NCI-H446 treated with DMSO at 0.1 percent for 48 hours (cell line): ENCODE data around the gene CYP2W1.

Experiments
- DNase-seq: peaks from one replicate; lab custom pipeline; 2025; lab: John Stamatoyannopoulos, UW

The CYP2W1 gene

DNA sequence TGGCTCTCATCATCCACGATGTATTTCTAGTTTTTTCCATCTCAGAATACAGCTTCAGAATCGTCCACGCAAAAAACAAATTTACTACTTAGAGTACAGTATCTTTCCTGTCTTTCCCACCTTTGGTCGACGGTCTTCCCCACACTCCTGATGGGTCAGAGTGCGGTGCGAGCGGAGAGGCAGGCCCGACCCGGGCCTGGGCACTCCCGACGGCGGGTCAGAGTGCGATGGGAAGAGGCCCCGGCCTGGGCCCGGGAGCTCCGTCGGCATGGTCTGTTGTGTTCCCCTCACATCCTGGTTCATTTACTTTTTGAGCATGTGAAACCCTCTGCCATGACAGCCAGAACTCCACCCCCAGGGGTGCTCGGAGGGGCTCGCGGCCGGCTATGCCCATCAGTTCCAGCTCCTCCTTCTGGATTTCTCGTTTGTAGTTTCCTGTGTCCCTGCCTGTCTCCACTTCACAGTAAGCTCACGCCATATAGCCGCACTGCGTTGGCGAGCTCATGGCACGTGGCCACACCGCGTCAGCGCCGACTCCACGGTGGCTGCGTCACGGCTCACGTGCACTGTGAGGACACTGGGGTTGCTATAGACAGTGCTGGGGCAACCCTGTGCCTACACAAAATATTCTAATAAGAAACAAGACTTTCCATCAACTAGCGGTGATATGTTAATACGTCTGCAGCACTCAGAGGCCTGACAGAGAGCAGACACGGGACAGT lies 15.5 kb upstream of the CYP2W1 start:
- no peak for DNase-seq

DNA sequence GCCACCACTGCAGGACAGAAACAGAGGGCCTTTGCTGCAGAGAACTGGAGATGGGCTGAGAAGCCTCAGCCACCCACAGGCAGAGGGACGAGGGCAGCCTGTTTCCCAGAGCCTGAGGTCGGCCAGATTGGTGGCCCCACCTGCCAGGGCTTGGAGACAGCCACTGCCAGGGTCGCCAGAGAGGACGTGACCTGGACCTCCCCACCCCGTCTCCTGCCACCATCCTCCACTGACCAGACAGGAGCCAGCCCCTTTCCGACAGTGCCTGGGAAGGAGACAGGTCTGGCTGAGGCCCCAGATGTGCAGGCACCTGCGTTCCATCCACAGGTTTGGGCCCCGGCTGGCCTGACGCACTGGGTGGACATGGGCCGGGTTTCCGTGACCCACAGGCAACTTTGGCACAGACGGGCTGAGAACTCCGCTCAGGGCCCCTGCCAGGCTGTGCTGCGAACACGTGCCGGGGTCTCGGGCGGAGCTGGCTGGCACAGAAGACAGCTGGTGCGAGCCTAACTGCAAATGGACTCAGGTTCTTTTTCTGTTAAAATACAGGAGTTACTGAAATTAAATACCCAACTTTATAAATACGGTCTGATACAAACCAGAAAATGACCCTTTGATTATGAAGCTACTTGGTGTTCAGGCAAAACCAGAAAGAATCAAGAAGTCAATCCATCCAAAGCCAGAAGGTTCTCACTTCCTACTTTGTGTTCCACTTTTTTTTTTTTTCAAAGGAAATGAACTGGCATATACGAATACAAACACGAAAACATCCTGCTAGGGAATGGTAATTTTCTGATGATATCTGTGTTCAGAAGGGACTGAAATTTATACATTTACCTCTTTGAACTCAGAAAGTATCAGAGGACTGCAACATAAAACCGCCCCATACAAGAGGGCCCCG lies 14.5 kb upstream of the CYP2W1 start:
- no peak for DNase-seq

DNA sequence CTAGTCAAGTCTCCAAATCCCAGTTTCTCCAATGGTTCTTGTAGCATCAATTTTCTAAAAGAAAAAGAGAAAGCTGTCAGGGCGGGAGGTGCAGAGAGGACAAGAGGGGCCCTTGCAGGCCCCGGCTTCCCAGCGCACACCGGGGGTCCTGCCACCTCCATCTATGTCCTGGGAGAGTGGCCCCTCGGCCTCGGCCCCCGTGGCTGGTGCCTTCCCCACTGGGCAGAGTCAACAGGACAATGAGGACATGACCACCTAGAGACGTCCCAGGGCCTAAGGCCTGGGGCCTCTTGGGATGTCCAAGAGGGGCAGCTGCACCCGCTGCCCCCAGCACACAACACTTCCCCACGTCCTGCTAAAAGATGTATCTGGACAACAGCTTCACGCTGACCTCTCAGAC lies 13.6 kb upstream of the CYP2W1 start:
- no peak for DNase-seq

DNA sequence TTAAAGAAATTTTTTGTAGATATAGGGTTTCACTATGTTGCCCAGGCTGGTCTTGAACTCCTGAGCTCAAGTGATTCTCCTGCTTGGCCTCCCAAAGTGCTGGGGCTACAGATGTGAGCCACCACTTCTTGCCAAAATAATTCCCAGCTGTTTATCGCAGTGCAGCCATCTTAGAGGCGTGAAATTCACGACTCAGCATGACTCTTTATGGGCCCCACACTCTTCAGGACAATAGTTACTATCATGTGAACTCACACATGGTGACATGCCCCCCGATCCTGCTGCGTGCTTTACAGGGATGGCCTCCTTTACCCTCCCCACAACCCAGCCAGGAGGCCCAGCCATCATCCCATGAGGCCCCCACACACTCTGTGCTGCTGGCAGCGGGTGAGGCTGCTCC lies 12.2 kb upstream of the CYP2W1 start:
- no peak for DNase-seq

DNA sequence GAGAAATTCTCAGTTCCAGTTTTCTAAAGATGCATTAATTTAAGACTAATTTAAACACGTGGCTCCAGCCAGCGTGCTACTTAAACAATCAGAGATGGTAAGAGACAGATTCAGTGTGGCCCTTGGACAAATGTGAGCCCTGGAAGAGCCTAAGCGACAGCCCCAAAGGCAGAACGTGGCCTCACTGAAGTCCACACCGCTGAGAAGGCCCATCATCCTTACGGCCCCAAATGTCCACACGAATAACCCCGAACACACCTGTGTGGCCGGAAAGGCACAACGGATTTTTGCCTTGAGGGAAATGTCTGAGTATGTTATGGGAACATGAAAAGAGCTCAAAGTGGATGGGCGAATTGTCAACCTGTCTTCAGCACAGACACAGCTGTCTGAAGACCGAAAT lies 10.9 kb upstream of the CYP2W1 start:
- DNase-seq, result no peak

DNA sequence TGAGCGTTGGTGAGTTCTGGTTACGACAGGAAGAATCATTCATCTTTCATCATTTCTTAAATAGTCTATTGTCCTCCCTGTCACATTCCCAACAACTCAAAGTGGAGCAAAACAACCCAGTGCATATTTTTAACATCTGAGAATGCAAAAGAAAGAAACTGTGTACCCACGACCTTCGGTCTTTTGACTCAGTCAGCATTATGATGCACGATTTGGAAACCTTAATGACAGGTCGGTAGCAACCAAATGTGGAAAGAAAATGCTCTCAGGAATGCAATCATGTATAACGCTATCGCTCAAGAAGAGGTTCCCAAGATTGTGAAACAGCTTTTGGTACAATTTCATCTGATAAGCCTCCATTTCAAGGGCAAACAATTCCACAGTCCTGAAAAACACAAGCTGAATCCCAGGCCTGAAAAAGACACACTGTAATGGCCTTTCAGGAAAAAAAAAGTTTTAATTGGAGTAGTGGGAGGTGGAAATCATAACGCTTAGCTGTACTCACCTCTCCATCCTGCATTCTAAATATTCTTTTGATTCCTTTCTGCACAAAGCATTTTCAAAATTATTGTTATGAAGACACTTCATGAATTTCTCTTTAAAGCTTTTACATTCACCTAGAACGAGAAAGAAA lies 10.2 kb upstream of the CYP2W1 start:
- DNase-seq, result no peak

DNA sequence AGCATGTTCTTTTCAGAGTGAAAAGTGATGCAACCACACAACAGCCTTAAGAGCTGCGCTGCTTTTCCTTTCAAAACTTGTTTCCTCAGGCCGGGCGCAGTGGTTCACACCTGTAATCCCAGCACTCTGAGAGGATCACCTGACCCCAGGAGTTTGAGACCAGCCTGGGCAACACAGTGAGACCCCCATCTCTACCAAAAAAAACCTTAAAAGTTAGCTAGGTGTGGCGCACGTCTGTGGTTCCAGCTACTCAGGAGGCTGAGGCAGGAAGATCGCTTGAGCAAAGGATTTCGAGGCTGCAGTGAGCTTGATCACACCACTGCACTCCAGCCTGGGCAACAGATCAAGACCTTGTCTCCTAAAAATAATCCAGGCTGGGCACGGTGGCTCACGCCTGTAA lies 9.7 kb upstream of the CYP2W1 start:
- DNase-seq, result no peak

DNA sequence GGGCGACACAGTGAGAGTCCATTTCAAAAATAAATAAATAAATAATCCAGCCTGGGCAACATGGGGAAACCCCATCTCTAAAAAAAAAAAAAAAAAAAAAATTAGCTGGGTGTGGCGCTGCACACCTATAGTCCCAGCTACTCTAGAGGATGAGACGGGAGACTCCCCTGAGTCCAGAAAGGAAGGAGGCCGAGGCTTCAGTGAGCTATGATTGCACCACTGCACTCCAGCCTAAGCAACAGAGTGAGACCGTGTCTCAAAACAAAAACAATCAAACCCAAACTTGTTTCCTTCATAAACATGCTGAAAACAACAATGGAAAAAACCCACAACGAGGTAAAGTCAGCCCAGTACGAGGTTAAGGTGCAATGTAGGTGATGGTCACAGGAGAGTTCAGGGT lies 8.8 kb upstream of the CYP2W1 start:
- DNase-seq, result no peak

DNA sequence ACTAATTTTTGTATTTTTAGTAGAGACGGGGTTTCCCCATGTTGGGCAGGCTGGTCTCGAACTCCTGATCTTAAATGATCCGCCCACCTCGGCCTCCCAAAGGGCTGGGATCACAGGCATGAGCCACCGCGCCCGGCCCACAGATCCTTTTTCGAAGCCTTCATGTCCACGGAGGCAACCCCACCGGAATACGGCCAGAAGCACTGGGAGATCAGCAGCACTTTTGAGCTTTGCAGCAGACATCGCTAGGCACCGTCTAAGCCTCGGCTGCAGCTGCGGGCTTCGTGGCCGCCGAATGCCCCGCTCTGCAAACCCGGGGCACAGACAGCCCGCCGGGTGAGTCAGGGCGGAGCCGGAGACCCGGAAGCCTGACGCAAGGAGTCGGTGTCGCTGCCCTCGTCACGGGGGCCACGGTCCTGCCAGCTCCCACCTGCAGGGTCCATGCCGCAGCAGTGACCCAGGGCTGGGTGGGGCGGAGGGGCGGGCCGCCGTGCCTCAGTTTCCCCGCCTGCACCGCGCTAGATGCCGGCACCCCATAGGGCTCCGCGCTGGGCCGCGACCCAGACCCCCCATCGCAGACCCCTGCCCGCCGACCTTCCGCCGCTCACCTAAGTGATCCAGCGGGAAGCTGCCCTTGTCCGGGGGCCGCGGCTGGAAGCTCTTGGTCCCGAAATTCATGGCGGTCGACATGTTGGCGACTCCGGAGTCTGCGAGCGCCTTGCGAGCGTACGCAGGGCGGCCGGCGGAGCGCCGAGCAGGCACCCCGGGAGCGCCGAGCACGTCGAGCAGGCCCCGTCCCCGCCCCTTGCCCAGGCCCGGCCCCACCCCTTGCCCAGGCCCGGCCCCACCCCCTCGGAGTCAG lies 7.9 kb upstream of the CYP2W1 start, which contains the start of gene COX19:
TSS of gene COX19 (minus strand) at position 730 of the 862 bp plus-strand sequence. CDS start at position 690, 40 bp downstream.
- peak; percentile 70 for DNase-seq

DNA sequence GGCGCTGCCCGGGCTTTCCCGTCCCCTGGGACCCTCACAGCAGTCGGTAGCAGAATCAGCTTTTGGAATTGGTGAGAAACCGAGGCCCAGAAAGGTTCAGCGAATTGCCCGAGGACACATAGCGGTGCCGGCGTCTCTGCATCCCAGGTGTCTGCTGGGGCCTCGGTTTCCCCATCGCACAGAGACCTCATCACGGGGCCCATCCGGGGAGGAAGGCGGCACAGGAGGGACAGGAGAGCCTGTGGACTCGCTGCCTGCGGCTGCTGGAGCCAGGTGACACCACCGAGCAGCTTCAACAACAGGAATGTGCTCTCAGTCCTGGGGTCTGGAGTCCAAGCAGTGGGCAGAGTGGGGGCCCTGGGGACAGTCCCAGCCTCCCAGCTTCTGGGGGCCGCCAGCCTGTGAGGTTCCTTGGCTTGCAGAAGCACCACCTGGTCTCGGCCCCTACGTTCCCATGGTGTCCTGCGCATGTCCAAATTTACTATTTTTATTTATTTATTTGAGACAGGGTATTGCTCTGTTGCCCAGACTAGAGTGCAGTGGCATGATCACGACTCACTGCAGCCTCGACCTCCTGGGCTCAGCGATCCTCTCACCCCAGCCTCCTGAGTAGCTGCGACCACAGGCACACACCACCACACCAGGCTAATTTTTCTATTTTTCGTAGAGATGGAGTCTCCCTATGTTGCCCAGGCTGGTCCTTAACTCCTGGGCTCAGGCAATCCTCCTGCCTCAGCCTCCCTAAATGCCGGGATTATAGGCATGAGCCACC lies 7.1 kb upstream of the CYP2W1 start:
- no peak for DNase-seq

DNA sequence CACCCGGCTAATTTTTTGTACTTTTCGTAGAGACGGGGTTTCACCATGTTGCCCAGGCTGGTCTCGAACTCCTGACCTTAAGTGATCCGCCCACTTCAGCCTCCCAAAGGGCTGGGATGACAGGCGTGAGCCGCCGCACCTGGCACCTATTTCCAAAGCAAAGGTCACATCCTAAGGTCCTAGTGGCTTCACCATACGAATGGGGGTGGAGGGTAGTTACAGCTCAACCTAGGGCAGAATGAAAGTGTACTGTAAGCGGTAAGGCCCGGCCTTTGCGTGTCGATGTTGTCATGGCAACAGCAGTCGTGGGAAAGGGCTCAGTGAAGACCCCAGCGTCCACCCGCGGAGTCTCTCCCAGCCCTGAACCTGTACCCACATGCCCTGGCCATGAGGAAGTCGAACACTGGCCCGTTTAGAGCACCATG lies 6.1 kb upstream of the CYP2W1 start:
- no peak for DNase-seq

DNA sequence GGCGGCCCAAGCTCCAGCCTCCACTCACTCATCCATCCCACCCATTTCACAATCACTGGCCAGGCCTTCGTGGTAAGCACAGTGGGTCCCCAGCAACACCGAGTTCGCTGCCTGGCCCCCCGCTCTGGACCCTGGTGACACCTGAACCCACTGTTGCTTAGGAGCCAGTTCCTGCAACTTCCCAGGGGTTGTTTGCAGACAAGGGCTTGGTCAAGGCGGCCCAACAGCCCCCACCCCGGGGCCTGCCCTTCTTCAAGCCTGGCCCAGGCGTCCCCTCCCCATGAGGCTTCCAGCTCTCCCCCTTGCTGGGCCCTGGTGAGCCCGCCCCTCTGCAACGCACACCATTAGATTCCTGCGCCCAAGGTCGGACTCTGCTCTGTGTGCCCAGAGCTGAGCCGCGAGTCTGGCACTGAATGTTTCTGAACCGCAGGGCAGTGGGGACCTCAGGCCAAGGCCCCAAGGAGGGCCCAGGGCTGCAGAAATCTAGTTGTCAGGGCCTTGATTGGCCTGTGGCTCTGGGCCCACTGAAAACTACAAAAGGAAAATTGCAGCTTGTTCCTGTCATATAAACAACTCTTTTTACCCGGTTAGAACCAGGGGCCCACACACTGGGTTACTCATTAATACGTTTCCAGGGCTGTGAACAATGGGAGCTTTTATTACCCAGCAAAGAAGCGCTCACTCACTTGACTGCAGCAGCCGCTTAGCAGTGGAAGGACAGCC lies 5.5 kb upstream of the CYP2W1 start:
- DNase-seq, result no peak

DNA sequence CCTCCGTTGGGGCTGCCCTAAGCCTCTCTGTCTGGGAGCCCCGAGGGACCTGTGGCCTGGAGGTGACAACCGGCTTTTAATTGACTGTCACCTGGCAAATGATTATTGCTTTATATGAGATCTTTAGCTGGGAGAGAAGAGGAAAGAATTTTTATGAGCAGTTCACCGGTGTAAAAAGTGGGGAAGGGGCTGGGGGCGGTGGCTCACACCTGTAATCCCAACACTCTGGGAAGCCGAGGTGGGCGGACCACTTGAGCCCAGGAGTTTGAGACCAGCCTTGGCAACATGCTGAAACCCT lies 5.0 kb upstream of the CYP2W1 start:
- no peak for DNase-seq

DNA sequence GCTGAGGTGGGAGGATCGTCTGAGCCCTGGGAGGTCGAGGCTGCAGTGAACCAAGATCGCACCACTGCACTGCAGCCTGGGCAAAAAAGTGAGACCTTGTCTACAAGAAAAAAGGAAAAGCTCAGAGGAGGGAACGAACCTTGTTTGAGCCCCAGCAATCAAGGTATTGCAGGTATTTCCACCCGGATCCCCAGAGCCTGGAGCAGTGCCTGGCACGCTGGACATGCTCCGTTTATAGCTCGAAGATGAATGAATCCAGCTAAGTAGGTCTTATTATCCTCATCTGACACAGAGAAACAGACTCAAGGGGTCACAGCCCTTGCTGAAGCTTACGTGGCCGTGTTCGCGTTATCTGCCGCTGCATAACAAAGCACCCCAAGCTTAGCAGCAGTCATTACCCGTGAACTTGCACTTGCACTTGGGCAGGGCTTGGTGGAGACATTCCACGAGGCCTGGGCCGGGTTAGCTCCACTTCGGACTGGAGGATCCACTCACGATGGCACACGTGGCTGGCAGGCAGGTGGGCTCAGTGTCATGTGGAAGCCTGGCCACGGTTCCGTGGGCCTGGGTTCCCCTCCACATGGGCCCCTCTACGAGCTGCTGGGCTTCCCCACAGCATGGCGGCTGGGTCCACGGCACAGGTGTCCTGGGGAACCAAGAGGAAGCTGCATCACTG lies 4.4 kb upstream of the CYP2W1 start:
- DNase-seq, result no peak

DNA sequence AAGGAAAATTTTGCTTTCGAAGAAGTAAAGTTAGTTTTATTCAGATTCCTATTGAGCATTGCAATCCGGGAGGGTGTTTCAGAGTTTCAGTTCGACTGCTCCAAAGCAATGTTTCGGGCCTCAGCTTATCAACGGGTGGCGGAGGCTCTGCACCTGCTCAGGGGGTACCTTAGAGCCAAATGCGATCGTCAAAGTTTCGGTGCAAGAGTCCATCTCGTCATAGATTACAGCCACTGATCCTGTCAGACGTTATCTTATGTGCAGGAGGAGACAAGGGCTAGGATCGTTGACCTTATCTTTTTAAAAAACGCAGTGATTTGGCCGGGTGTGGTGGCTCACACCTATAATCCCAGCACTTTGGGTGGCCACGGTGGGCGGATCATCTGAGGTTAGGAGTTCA lies 3.8 kb upstream of the CYP2W1 start:
- DNase-seq, result no peak

DNA sequence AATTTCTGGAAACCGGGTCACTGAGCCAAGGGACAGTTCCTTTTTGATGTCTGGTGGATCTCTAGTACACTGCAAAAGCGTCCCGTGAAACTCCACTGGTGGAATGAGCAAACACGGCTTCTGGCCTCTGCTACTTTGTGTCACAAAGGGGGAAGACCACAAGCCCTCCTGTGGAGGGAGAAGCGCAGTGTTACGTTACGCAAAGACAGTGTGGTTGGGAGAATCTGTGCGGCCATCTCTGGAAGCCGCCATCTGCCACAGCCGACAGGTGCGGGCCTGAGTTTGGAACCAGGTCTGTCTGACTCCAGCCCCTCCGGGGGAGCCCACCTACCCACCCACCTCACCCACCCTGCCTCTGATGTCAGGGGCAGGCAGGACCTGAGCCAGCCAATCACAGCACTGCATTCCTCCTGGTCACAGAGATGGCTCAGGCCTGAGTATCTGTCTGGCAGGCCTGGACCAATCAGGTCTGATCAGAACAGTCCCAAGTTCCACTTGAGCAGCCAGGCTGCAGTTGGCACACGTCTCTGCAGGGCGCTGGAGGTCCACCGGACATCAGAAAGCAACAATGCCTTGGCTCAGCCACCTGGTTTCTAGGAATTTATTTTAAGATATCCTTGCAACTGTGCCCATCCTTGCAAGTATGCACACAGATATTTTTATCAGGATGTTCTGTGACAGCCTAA lies 3.0 kb upstream of the CYP2W1 start:
- no peak for DNase-seq

DNA sequence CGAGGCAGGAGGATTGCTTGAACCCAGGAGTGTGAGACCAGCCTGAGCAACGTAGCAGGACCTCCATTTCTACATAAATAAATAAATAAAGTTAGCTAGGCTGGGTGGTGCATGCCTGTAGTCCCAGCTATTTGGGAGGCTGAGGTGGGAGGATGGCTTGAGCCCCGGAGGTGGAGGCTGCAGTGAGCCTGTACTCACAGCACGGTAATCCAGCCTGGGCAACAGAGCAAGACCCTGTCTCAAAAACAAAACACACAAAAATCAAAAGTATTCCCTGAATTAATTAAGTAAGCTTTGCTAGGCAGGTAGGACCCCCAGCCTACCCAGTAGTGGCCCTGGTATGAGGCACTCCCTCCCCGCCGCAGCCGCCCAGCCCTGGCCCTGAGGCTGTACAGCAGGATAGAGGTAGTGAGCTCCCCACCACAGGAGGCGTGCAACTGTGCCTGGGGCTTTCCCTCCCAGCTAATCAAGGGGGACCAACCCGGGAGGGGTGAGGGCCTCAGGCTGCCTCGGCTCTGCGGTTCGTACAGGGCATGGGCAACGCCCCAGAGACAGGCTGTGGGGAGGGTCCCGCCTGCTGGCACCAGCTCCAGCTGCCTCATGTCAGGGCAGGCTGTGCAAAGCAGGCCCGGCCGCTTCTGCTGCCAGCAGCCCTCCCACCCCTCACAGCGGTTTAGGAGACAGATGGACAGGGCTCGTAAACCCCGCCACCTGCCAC lies 1.0 kb upstream of the CYP2W1 start:
- peak; percentile 68 for DNase-seq

DNA sequence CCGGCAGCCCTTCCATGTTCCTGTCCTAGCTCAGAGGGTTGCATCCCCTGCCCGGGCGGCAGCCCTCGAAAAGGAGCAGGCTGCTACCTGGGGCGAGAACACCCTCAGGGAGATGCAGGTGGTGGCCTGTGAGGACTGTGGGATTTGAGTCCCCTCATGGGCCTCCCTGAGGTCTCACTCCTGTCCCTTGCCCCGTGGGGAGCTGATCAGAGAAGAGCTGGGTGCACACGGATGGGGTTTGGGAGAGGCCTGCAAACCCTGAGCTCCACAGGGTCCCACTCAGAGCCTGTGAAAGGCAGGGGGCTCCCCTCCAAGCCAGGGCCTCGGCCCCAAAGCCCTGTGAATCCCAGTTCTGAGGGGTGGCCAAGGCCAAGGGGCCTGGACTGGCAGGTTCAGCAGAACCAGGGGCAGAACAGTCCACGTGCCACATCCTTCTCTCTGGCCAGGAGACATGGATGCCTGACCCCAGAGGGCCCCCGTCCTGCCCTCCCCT lies 424 bp upstream of the CYP2W1 start:
- no peak for DNase-seq
